Retinal pigment epithelial cell (primary cell): ENCODE data around the gene ANGPTL2.

Experiments
- DNase-seq: peaks from one replicate; pipeline ENCODE4 v3.0.0-alpha.2; 2010; ENCODE audit warnings: low read depth
- H3K4me3 ChIP-seq: 2 replicates; pipeline ENCODE4 v1.5.1; 2011; ENCODE audit warnings: mild to moderate bottlenecking, low read length, control low read depth, moderate library complexity
- CTCF ChIP-seq: conservative IDR thresholded peaks from 2 replicates; pipeline ENCODE4 v1.5.1; 2011; ENCODE audit warnings: low read depth, low read length, control low read depth, inconsistent platforms

The ANGPTL2 gene

GRCh38 chr9:127139775-127140174, 17.3 kb upstream of the ANGPTL2 start:
- no peak for TF ChIP-seq CTCF
- DNase-seq = no peak
- no peak overlapping the region for H3K4me3 ChIP-seq

GRCh38 chr9:127139071-127139731, 16.8 kb upstream of the ANGPTL2 start:
- DNase-seq = no peak
- TF ChIP-seq CTCF = no peak
- no peak overlapping the region for H3K4me3 ChIP-seq

GRCh38 chr9:127138444-127138843, 16.0 kb upstream of the ANGPTL2 start:
- no peak for DNase-seq
- TF ChIP-seq CTCF = no peak
- H3K4me3 ChIP-seq = no peak overlapping the region

GRCh38 chr9:127137640-127138360, 15.4 kb upstream of the ANGPTL2 start:
- H3K4me3 ChIP-seq = no peak overlapping the region
- no peak for DNase-seq
- TF ChIP-seq CTCF = no peak

- H3K4me3 ChIP-seq = no peak overlapping the region
- no peak for DNase-seq
- no peak for TF ChIP-seq CTCF
These were observed 14.6 kb upstream of the ANGPTL2 start for GRCh38 chr9:127136880-127137639.

- TF ChIP-seq CTCF = no peak
These were observed 13.8 kb upstream of the ANGPTL2 start for GRCh38 chr9:127136081-127136879.

More at GRCh38 chr9:127136081-127136879, 13.8 kb upstream of the ANGPTL2 start:
- no peak for DNase-seq
- no peak overlapping the region for H3K4me3 ChIP-seq
